HG02571 (cell line): Measurements from ENCODE around the gene PHRF1.

Experiments
- ATAC-seq: cut with Tn5 transposase; IDR thresholded peaks from one replicate; pipeline ENCODE4 v1.9.1; 2021; ENCODE audit warnings: mild to moderate bottlenecking, moderate library complexity; ENCODE audit not compliant: unreplicated experiment

The PHRF1 gene

DNA sequence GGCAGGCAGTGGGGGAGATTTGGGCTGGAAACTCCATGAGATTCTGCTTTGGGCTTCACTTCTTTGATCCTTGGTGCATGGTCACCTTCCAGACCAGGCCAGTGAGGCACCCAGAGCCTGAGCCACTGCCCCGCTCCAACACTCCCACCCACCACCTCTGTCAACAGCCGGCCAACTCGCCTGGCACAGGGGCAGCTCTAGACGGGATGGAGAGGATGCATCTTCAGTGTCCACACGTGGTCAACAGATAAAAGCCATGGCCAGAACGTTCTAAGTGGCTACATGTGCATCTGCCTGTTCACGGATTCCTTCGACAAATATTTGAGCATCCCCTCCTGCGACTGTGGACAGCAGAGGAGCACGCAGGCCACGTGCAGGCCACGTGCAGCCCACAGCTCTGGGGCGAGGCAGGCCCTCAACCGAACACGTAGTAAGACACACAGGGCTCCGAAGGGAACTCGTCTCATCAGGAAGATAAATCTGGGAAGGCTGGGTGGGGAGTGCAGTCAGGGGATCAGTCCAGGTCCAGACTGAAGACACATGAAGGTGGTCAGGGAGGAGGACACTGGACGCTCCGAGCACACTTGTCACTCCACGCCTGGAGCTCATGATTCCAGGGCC lies 37.7 kb upstream of the PHRF1 start:
- no peak for ATAC-seq

DNA sequence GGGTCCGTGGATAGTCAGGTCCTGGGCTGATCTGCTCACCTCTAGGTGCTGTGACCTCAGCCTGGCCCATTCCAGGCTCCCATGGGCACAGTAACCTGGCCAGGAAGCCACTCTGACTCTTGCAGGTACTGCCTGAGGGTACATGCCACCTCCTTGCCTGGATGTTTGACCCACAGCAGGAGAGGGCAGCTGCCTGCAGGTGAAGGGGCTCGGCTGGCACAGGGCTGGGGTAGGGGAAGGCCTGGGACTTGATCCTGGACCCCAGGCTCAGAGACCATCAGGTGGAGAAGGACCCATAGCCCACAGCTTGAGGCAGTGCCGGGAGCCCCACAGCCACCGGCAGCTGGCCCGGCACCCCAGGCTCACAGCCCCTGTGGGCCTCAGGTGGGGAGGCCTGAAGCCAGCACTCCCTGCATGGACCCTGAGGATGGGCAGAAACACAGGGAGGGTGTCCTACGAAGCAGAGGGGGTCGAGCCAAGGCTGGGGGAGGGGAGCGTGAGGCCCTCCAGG lies 36.2 kb upstream of the PHRF1 start:
- ATAC-seq: no peak

DNA sequence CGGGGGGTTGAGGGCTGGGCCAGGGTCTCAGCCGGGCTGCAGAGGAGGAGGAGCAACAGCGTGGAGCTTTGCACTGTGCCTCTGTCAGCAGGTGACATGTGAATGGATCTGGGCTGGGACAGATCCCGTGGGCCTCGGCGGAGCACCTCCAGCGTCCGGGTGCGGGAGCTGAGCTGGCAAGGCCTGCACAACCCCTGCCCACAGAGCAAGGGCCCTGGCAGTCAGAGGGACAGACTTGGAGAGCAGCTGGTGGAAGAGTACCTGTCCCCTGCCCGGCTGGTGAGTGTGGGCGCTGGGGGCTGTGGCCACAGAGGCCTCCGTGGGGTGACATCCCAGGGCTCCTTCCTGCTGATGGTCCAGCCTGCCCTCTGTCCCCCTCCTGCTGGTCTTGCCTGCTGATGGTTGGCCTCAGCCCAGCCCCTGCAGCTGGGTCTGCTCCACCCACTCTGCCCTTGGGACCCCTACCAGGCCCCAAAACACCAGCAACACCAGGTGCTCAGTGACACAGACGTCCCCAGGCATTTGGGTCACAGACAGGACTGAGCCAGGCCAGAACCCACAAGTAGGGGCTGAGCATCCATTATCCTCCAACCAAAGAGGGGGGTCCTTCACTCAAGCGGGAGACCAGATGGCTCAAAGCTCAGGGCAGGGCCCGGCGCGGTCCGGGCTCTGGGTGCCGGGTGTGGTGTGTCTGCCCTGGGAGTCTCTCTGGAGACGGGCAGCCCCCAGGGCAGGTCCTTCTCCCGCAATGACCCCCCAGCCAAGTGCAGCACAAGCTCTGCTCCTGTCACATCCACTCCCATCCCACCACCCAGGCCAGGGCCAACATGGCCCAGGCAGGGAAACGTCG lies 35.5 kb upstream of the PHRF1 start:
- no peak for ATAC-seq

DNA sequence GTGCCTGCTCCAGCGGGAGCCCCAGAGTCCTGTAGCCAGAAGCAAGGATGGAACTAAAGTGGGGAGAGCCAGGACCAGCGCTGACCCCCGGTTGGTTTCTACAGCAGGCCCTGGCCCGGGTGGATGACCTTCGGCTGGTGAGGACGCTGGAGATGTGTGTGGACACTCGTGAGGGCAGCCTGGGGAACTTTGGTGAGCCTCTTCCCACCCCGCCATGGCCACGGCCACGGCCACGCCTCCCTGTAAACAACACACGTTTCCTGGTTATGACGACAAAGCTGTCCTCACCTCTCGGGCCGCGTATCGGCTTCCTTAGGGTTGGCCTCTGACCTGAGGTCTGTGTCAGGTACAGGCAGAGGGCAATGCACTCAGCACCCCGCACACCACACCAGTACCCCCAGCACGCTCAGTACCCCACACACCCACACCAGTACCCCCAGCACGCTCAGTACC lies 34.8 kb upstream of the PHRF1 start:
- no peak for ATAC-seq

DNA sequence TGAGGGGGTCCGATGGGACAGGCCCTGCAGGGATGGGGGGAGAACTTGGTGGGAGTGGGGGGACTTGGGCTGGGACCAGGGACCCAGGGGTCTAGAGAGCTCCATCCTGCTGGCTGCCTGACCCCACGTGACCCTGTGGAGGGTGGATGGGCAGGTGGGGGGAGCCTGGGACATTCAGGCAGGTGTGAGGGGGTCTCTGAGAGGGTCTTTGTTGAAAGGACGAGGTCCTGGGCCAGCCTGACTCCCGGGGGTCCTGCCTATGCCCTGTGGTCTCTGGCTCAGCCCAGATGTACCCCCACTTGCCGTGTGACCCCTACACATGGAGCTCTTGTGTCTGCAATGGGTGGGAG lies 31.5 kb upstream of the PHRF1 start:
- ATAC-seq: no peak

- ATAC-seq: no peak
Observed at GRCh38 chr11:545171-545570, 31.1 kb upstream of the PHRF1 start.

DNA sequence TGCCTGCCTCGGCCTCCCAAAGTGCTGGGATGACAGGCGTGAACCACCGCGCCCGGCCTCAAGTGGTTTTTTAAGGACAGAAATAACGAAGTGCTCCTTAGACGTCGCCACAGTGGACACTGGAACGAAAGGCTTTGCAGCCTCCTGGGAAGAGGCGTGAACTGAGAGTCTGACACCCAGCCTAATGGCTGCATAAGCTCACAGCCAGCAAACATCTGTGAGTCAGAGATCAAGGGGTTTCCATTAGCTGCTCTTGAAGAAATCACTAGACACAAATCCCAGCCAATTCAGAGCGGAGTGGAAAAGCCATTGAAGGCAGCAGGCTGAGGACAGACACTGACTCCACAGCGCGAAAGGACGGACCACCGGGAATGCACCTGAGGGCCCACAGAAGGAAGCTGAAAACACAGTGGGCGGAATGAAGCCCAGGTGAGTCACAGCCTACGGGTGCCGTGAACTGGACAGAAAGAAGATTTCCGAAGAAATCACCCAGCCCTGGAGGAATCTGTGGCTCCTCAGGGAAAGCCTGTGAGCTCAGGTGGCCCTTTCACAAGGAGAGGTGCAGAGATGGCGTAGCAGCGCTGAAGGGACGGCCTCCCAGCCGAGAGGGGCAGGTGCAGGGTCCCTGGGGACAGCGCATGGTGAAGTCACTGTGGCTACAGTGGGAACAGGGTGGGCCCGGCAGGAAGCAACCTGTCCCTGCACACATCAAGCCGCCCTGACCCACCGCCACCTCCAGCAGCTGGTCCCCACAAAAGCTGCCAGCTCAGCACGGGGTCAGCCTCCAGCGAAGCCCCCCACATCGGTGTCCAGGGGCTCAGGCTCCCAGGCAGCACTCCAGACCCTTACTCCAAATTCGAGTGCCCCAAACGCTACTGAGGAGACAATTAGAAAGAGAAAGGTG lies 27.3 kb upstream of the PHRF1 start:
- no peak for ATAC-seq

DNA sequence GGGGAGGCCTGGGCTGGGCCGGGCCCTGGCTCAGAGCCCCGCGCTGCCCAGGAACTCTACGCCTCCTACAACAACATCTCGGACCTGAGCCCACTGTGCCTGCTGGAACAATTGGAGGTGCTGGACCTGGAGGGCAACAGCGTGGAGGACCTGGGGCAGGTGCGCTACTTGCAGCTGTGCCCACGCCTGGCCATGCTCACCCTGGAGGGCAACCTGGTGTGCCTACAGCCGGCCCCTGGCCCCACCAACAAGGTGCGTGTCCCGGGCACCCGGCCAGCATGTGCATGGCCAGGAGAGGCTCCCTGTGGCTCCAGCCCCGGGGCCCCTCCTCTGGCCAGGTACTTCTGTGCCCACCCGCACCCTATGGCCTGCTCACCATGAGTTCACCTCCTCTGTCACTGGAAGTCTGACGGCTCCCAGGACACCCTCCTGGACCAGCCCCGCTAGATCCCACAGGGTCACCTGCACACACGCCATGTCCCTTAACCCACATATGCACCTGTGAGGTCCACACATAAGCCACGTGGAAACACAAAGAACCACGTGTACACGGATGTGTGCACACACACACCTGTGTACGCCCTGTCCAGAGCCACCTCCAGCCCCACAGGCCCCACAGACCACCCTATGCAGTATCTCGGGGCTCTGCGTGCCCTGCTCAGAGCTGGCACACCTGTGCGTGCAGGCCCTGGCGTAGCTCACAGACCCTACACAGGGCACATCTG lies 26.1 kb upstream of the PHRF1 start:
- ATAC-seq: no peak

DNA sequence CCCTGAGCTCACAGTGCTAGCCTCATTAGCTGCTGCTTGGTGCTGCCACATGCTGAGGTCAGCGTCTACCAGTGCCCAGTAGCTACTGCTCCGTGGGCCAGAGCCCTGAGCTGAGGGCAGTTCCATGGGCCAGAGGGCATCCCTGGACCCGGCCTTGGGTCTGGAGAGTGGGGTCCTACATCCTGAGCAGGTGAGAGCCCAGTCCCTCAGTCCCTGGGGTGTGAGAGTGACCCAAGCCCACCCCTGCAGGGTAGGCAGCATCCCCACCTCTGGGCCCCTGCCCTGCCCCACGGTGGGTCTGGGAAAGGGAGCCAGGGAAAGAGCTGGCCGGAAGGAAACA lies 25.6 kb upstream of the PHRF1 start:
- no peak for ATAC-seq

GRCh38 chr11:551131-551530 lies 25.1 kb upstream of the PHRF1 start:
- ATAC-seq: no peak

GRCh38 chr11:551596-551995 lies 24.7 kb upstream of the PHRF1 start:
- no peak for ATAC-seq

DNA sequence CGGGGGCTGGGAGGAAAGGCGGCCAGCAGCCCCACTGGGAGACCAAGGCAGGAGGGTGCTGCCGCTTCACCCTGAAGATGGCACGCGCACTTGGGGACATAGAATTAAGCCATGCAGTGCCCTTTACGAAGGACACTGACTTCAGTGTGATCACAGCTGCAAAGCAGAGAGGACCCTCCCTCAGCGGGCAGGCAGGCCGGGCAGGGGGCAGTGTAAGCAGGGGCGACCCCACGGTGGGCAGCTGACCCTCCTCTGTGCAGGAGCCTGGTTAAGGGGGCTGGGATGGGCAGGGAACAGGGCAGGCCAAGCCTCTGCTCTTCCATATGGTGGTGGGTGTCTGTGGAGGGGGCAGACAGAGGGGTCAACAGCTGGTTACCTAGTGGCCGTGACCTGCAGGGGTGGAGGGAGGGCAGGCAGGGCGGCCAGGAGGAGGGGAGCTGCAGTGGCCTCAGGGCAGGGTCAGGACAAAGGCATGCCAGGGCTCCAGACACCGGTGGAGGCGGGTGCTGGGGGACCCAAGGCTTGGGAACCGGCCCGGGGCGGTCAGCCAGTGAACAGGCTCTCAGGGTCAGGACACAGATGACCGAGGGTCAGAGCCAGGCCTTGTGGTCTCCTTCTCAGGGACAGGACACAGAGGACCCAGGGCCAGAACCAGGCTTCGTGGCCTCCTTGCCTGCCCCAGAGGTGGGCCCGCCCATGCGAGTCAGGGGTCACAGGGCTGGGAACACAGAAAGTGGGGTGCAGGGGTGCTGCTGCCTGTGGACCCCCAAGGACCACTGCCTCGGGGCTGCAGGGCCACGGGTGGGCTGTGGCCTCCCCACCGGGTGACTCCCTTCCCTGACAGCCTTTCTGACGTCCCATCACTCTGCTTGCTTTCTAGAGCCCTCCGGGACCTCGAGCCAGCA lies 22.9 kb upstream of the PHRF1 start:
- no peak for ATAC-seq

- ATAC-seq: no peak
Observed at GRCh38 chr11:553988-554340, 22.3 kb upstream of the PHRF1 start.

DNA sequence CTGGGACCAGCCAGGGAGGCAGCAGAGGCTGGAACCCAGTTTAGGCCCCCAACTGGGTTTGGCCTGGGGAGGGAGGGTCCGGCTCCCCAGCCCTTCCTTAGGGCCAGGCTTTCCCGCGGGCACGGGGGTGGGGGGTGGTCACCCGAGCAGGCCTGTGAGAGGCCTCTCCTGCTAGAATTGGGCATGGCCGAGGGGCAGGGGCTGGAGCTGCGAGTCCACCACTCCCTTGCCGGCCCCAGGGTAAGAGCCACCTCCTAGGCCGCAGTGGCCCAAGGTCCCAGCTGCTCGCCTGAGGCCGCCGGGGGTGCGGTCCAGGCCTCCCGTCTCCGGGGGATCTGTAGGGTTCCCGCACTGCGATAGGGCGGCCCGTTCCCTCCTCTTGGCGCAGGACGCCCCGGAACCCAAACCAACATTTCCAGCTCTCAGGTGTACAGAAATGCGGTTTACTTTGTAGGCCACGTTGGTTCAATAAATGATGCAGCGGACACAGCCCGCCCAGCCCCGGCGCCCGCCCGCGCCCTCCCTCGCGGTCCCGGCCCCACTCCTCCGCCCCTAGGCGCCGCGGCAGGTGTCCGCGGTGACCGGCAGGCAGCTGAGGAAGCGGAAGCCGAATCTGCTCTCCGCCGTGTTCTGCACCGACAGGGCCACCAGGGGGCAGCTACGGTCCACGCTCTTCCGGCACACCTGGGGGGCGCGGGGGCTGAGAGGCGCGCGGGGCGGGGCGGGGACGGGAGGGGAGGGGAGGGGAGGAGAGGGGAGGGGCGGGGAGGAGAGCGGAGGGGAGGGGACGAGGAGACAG lies 21.6 kb upstream of the PHRF1 start:
- ATAC-seq: no peak

- no peak for ATAC-seq
Observed at GRCh38 chr11:555227-555779, 21.0 kb upstream of the PHRF1 start.

DNA sequence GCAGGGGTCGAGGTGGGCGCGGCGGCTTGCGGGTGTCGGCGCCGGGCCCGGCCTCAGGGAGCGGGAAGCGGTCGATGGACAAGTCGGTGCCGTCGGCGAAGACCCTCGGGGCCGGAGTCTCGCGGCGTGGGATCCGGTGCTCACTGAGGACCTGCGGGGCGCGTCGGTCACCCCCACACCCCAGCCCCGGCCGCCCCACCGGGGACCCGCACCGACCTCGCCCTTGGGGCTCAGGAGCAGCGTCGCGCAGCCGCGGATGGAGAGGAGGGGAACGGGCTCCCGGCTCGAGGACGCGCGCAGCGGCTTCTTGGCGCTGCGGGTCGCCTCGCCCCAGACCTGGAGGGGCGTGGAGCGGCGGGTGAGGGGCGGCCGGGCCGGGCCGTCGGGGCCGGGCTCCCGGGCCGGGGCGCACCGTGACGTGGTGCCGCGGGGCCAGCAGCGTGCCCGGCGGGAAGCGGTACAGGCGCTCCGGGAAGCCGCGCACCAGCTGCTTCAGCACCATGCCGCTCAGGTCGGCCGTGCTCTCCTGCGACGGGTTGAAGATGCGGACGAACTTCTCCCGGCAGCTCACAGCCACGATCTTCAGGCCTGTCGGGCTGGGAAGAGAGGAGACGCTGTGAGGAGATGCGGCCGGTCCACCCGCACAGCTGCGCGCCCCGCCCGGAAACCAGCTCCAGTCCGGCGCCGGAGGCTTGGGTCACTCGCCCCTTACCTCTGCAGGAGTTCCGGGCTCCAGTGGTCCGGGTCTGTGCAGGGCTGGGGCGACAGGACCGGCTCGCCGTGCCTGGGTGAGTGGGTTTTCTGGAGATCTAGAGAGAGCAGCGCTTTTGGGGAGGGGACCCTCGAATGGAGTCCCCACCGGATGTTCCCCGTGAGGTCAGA lies 20.2 kb upstream of the PHRF1 start:
- ATAC-seq: no peak

- ATAC-seq: no peak
Observed at GRCh38 chr11:556662-557256, 19.5 kb upstream of the PHRF1 start.
